WTC11 (cell line): ENCODE measurements around the gene AGTRAP. TPM values are rescaled to one million over a fixed set of nuclear protein-coding genes. Genes with fewer than 3 reads are reported as not detected.

Experiments used
- CREM ChIP-seq: sonication (generic); formaldehyde crosslinking; IDR thresholded peaks from 2 replicates; pipeline ENCODE4 v1.8.1; 2022; ENCODE audit warnings: mild to moderate bottlenecking, missing genetic modification reagents, moderate library complexity
- CTCF ChIP-seq: fragments of 200-600 bp; IDR thresholded peaks from 2 replicates; pipeline ENCODE4 v1.8.0; 2022; ENCODE audit warnings: antibody characterized with exemption
- ELF4 ChIP-seq: sonication (generic); formaldehyde crosslinking; IDR thresholded peaks from 2 replicates; pipeline ENCODE4 v1.8.1; 2022; ENCODE audit warnings: low read depth, mild to moderate bottlenecking, moderate library complexity, missing genetic modification reagents
- EMX1 ChIP-seq: fragments of 250-450 bp; sonication (Bioruptor Pico); IDR thresholded peaks from 2 replicates; pipeline ENCODE4 v1.8.0; 2021; ENCODE audit warnings: mild to moderate bottlenecking
- ESRRA ChIP-seq: sonication (generic); formaldehyde crosslinking; IDR thresholded peaks from 2 replicates; pipeline ENCODE4 v1.8.1; 2022; ENCODE audit warnings: mild to moderate bottlenecking, missing genetic modification reagents, borderline replicate concordance
- GABPB1 ChIP-seq: sonication (generic); formaldehyde crosslinking; IDR thresholded peaks from 2 replicates; pipeline ENCODE4 v1.8.1; 2023; ENCODE audit warnings: mild to moderate bottlenecking, missing genetic modification reagents
- GTF2I ChIP-seq: fragments of 250-450 bp; sonication (Bioruptor Pico); conservative IDR thresholded peaks from 2 replicates; pipeline ENCODE4 v1.4.0; 2021; ENCODE audit warnings: mild to moderate bottlenecking
- HMGA2 ChIP-seq: fragments of 250-450 bp; sonication (Bioruptor Pico); IDR thresholded peaks from 2 replicates; pipeline ENCODE4 v1.4.0; 2021; ENCODE audit warnings: mild to moderate bottlenecking, moderate library complexity
- IRF2 ChIP-seq: sonication (generic); formaldehyde crosslinking; IDR thresholded peaks from 2 replicates; pipeline ENCODE4 v1.8.0; 2022; ENCODE audit warnings: low read depth, missing genetic modification reagents, borderline replicate concordance
- KAT7 ChIP-seq: sonication (generic); formaldehyde crosslinking; IDR thresholded peaks from 2 replicates; pipeline ENCODE4 v1.8.1; 2023; ENCODE audit warnings: missing genetic modification reagents, mild to moderate bottlenecking, borderline replicate concordance
- MAX ChIP-seq: sonication (generic); formaldehyde crosslinking; IDR thresholded peaks from 2 replicates; pipeline ENCODE4 v1.8.0; 2022; ENCODE audit warnings: mild to moderate bottlenecking, missing genetic modification reagents
- MXD4 ChIP-seq: fragments of 250-450 bp; sonication (Bioruptor Pico); IDR thresholded peaks from 2 replicates; pipeline ENCODE4 v1.8.0; 2021; ENCODE audit warnings: mild to moderate bottlenecking, moderate library complexity, borderline replicate concordance
- MYBL2 ChIP-seq: sonication (generic); formaldehyde crosslinking; IDR thresholded peaks from 2 replicates; pipeline ENCODE4 v1.8.1; 2023; ENCODE audit warnings: mild to moderate bottlenecking, moderate library complexity, missing genetic modification reagents
- NR1H2 ChIP-seq: sonication (generic); formaldehyde crosslinking; IDR thresholded peaks from 2 replicates; pipeline ENCODE4 v1.9.0; 2021; ENCODE audit warnings: mild to moderate bottlenecking, moderate library complexity, missing genetic modification reagents
- NR2C2 ChIP-seq: sonication (generic); formaldehyde crosslinking; IDR thresholded peaks from 2 replicates; pipeline ENCODE4 v1.8.0; 2022; ENCODE audit warnings: mild to moderate bottlenecking, missing genetic modification reagents
- NR3C1 ChIP-seq: sonication (generic); formaldehyde crosslinking; conservative IDR thresholded peaks from 2 replicates; pipeline ENCODE4 v1.8.1; 2023; ENCODE audit warnings: low read depth, mild to moderate bottlenecking, missing genetic modification reagents
- PREB ChIP-seq: sonication (generic); formaldehyde crosslinking; IDR thresholded peaks from 2 replicates; pipeline ENCODE4 v1.8.1; 2022; ENCODE audit warnings: mild to moderate bottlenecking, missing genetic modification reagents, moderate library complexity, borderline replicate concordance
- SMAD3 ChIP-seq: sonication (generic); formaldehyde crosslinking; IDR thresholded peaks from 2 replicates; pipeline ENCODE4 v1.8.0; 2022; ENCODE audit warnings: missing genetic modification reagents, mild to moderate bottlenecking, borderline replicate concordance
- SMAD4 ChIP-seq: sonication (generic); formaldehyde crosslinking; IDR thresholded peaks from 2 replicates; pipeline ENCODE4 v1.8.0; 2022; ENCODE audit warnings: mild to moderate bottlenecking, missing genetic modification reagents
- SP1 ChIP-seq: sonication (generic); formaldehyde crosslinking; conservative IDR thresholded peaks from 2 replicates; pipeline ENCODE4 v1.8.1; 2022; ENCODE audit warnings: missing genetic modification reagents
- TCF7 ChIP-seq: sonication (generic); formaldehyde crosslinking; IDR thresholded peaks from 2 replicates; pipeline ENCODE4 v1.8.0; 2022; ENCODE audit warnings: mild to moderate bottlenecking, low read depth, missing genetic modification reagents, moderate library complexity
- ZMAT4 ChIP-seq: fragments of 250-450 bp; sonication (Bioruptor Pico); IDR thresholded peaks from 2 replicates; pipeline ENCODE4 v1.9.0; 2021; ENCODE audit warnings: mild to moderate bottlenecking
- ZNF219 ChIP-seq: sonication (generic); formaldehyde crosslinking; IDR thresholded peaks from 2 replicates; pipeline ENCODE4 v1.8.0; 2023; ENCODE audit warnings: missing genetic modification reagents, mild to moderate bottlenecking, borderline replicate concordance
- ZNF232 ChIP-seq: sonication (generic); formaldehyde crosslinking; IDR thresholded peaks from 2 replicates; pipeline ENCODE4 v1.8.0; 2022; ENCODE audit warnings: mild to moderate bottlenecking, missing genetic modification reagents
- ZNF263 ChIP-seq: sonication (generic); formaldehyde crosslinking; IDR thresholded peaks from 2 replicates; pipeline ENCODE4 v1.8.1; 2022; ENCODE audit warnings: low read depth, mild to moderate bottlenecking, moderate library complexity, missing genetic modification reagents
- ZNF317 ChIP-seq: sonication (generic); formaldehyde crosslinking; IDR thresholded peaks from 2 replicates; pipeline ENCODE4 v1.8.1; 2023; ENCODE audit warnings: low read depth, mild to moderate bottlenecking, moderate library complexity, missing genetic modification reagents, borderline replicate concordance
- ZNF396 ChIP-seq: fragments of 250-450 bp; sonication (Bioruptor Pico); IDR thresholded peaks from 2 replicates; pipeline ENCODE4 v1.8.0; 2021; ENCODE audit warnings: mild to moderate bottlenecking, moderate library complexity, borderline replicate concordance
- total RNA-seq: library from RNA; stranded (reverse); gene quantifications from 3 replicates; pipeline ENCODE4 v1.2.3, GENCODE V29; 2021
- TF ChIP-seq, protein P1 (sequence below): fragments of 250-450 bp; sonication (Bioruptor Pico); IDR thresholded peaks from 2 replicates; pipeline ENCODE4 v1.9.0; 2021; ENCODE audit warnings: mild to moderate bottlenecking, borderline replicate concordance
- TF ChIP-seq, protein P2 (sequence below): fragments of 250-450 bp; sonication (Bioruptor Pico); IDR thresholded peaks from 2 replicates; pipeline ENCODE4 v1.9.0; 2021; ENCODE audit warnings: mild to moderate bottlenecking
- TF ChIP-seq, protein P3 (sequence below): sonication (generic); formaldehyde crosslinking; IDR thresholded peaks from 2 replicates; pipeline ENCODE4 v1.8.1; 2022; ENCODE audit warnings: low read depth, mild to moderate bottlenecking, moderate library complexity, missing genetic modification reagents, borderline replicate concordance

AGTRAP gene
- total RNA-seq, 1 experiment from 2014 or later, result 81.6 TPM

- TF ChIP-seq IRF2 (CRISPR knock-in tag) (no peak), GABPB1 (no peak), HMGA2 (CRISPR knock-in tag) (no peak), EMX1 (CRISPR knock-in tag) (no peak), SP1 (CRISPR knock-in tag) (peak; percentile 80), SMAD3 (CRISPR knock-in tag) (peak; percentile 93; the same call in 1 of the 2 replicates), ZNF232 (CRISPR knock-in tag) (peak; percentile 92), MXD4 (no peak), NR2C2 (CRISPR knock-in tag) (no peak), CREM (no peak; the same call in 1 of the 2 replicates), ZNF396 (CRISPR knock-in tag) (no peak), ZMAT4 (CRISPR knock-in tag) (no peak), GTF2I (CRISPR knock-in tag) (no peak), NR3C1 (CRISPR knock-in tag) (no peak), ZNF219 (no peak), PREB (CRISPR knock-in tag) (no peak), MYBL2 (CRISPR knock-in tag) (peak; percentile 76), TCF7 (peak; percentile 83; the same call in 1 of the 2 replicates), ZNF317 (CRISPR knock-in tag) (no peak), SMAD4 (CRISPR knock-in tag) (no peak), MAX (peak; percentile 98), ESRRA (CRISPR knock-in tag) (peak; percentile 70; the same call in 1 of the 2 replicates), CTCF (no peak), ELF4 (no peak), NR1H2 (CRISPR knock-in tag) (no peak), KAT7 (CRISPR knock-in tag) (no peak), ZNF263 (CRISPR knock-in tag) (no peak)
- TF ChIP-seq, protein P1, sequence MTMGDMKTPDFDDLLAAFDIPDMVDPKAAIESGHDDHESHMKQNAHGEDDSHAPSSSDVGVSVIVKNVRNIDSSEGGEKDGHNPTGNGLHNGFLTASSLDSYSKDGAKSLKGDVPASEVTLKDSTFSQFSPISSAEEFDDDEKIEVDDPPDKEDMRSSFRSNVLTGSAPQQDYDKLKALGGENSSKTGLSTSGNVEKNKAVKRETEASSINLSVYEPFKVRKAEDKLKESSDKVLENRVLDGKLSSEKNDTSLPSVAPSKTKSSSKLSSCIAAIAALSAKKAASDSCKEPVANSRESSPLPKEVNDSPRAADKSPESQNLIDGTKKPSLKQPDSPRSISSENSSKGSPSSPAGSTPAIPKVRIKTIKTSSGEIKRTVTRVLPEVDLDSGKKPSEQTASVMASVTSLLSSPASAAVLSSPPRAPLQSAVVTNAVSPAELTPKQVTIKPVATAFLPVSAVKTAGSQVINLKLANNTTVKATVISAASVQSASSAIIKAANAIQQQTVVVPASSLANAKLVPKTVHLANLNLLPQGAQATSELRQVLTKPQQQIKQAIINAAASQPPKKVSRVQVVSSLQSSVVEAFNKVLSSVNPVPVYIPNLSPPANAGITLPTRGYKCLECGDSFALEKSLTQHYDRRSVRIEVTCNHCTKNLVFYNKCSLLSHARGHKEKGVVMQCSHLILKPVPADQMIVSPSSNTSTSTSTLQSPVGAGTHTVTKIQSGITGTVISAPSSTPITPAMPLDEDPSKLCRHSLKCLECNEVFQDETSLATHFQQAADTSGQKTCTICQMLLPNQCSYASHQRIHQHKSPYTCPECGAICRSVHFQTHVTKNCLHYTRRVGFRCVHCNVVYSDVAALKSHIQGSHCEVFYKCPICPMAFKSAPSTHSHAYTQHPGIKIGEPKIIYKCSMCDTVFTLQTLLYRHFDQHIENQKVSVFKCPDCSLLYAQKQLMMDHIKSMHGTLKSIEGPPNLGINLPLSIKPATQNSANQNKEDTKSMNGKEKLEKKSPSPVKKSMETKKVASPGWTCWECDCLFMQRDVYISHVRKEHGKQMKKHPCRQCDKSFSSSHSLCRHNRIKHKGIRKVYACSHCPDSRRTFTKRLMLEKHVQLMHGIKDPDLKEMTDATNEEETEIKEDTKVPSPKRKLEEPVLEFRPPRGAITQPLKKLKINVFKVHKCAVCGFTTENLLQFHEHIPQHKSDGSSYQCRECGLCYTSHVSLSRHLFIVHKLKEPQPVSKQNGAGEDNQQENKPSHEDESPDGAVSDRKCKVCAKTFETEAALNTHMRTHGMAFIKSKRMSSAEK (CRISPR knock-in tag), result no peak
- TF ChIP-seq, protein P2, sequence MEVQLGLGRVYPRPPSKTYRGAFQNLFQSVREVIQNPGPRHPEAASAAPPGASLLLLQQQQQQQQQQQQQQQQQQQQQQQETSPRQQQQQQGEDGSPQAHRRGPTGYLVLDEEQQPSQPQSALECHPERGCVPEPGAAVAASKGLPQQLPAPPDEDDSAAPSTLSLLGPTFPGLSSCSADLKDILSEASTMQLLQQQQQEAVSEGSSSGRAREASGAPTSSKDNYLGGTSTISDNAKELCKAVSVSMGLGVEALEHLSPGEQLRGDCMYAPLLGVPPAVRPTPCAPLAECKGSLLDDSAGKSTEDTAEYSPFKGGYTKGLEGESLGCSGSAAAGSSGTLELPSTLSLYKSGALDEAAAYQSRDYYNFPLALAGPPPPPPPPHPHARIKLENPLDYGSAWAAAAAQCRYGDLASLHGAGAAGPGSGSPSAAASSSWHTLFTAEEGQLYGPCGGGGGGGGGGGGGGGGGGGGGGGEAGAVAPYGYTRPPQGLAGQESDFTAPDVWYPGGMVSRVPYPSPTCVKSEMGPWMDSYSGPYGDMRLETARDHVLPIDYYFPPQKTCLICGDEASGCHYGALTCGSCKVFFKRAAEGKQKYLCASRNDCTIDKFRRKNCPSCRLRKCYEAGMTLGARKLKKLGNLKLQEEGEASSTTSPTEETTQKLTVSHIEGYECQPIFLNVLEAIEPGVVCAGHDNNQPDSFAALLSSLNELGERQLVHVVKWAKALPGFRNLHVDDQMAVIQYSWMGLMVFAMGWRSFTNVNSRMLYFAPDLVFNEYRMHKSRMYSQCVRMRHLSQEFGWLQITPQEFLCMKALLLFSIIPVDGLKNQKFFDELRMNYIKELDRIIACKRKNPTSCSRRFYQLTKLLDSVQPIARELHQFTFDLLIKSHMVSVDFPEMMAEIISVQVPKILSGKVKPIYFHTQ (CRISPR knock-in tag), result no peak
- TF ChIP-seq, protein P3, sequence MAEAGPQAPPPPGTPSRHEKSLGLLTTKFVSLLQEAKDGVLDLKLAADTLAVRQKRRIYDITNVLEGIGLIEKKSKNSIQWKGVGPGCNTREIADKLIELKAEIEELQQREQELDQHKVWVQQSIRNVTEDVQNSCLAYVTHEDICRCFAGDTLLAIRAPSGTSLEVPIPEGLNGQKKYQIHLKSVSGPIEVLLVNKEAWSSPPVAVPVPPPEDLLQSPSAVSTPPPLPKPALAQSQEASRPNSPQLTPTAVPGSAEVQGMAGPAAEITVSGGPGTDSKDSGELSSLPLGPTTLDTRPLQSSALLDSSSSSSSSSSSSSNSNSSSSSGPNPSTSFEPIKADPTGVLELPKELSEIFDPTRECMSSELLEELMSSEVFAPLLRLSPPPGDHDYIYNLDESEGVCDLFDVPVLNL (CRISPR knock-in tag), result no peak
Observed at GRCh38 chr1:11761988-11762406, 26.1 kb downstream of the AGTRAP start, which contains the start of gene C1orf167 (continued).
